Measurements from ENCODE around the gene ATP11A.

The ATP11A gene

DNA sequence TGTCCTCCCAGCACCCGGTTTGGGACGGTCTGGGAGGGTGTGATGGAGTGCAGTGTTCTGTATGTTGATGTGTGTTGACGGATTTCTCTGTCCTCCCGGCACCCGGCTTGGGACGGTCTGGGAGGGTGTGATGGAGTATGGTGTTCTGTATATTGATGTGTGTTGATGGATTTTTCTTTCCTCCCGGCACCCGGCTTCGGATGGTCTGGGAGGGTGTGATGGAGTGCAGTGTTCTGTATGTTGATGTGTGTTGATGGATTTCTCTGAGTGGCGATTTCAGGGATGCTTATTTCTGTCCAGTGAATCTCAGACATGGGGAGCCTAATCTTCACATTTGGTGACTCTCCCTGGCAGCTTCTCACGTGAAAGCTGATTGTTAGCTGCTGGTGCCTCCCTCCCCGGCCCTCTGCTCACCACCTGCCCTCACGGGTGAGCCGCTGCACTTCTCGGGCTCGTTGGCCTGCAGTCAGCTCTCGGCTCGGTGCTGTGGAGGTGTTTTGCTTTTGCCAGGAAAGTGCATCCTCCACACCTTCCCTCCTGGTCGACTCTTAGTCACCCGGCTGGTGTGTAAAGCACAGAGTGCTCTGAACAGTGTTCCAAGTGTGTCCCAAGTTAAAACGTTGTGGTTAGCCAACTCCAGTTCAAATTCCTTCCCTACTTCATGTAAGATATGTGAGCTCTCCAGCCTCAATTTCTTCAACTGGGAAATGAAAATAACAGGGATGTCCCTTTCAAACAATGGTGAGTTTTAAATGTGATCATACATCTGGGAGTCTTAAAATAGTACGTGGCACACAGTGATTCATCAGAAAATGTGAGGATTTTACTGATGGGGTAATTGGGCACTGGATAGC lies 54.6 kb downstream of the ATP11A start:
- peak; percentile 78 for DNase-seq

DNA sequence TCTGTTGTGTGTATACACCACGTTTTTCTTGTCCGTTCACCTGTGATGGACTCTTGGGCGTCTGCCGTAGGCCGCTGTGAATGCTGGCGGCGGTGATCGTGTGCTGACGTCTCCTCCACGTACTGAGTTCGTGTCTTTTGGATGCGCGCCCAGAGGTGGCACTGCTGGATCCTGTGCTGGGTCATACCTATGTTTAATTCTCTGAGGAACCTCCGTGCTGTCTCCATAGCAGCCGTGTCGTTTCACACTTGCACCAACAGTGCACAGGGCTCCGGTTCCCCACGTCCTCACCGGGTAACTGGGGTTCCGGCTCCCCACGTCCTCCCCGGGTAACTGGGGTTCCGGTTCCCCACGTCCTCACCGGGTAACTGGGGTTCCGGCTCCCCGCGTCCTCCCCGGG lies 56.2 kb downstream of the ATP11A start:
- DNase-seq = no peak

DNA sequence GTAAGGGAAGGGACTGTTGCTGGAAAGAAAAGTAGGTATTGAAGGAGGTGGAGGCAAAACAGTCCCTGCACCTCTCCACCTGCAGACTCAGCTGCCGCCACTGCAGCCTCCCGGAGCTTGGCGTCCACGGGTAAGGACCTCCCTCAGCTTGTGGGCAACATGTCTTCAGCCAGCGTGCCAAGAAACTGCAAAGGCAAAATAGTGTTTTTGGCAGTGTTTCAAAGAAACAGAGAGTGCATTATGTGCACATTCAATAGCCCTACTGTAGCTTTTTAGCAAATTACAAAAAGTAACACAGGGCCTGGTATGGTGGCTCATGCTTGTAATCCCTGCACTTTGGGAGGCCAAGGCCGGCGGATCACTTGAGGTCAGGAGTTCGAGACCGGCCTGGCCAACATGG lies 57.4 kb downstream of the ATP11A start:
- no peak for DNase-seq

DNA sequence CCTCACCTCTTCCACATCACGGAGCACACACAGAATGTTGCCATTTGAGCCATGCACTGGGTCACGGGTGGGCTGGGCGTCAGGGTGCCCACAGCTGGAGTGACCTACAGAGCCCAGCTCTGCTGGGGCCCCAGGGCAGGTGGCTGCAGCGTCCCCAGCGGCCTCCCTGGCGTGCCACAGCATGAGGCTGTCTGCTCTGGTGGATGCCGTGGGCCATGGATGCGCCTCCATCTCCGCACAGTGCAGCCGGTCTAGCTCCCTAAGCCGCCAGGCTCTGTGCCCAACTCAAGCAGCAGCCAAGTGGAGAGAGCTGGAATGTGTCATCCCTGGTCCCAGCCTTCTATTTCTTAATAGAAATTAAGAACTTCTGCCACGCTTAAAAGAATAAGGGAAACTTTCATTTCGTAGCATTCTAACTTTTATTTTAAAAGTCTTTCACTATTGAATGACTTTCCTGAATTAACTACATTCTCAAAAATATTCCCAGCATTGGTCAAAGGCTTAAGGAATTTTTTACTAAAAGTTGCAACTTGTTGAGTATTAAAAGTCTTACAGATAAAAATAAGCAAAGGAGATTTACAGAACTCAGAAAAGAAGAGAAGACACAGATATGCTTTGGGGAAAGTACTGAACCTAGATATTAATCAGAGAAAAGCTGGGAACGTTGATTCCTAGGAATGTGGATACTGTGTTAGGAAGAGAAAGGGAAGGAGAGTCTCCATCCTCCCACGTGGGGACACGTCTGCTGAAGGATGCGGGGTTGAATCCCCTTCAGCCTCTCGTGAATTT lies 59.3 kb downstream of the ATP11A start:
- no peak for DNase-seq

DNA sequence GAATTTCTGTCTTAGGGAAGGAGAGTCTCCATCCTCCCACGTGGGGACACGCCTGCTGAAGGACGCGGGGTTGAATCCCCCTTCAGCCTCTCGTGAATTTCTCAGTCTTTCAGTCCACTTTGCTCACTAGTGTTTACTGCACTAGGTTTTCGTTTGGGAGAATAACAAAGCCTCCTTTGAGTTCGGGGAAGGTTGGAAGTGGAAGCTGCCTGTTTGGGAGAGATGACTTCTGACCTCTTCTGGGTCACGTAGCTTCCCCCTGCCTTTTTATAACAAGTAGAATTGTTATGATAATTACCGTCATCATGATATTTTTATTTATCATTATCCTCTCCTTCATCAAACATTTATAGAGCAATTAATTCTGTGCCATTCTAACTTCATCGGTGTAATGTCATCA lies 60.7 kb downstream of the ATP11A start:
- DNase-seq = no peak

DNA sequence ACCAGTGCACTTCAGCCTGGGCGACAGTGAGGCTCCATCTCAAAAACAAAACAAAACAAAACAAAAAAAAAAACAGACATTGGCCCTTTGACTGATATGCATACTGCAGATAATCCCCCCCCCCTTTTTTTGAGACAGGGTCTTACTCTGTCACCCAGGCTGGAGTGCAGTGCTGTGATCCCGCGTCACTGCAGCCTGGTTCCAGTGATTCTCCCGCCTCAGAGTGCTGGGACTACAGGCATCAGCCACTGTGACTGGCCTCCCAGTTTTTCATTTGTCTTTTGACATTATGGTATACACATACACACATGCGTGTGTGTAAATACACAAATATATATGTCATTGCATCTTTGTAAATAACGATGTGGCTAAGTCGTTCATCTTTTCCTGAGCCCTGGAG lies 61.8 kb downstream of the ATP11A start:
- DNase-seq = no peak

DNA sequence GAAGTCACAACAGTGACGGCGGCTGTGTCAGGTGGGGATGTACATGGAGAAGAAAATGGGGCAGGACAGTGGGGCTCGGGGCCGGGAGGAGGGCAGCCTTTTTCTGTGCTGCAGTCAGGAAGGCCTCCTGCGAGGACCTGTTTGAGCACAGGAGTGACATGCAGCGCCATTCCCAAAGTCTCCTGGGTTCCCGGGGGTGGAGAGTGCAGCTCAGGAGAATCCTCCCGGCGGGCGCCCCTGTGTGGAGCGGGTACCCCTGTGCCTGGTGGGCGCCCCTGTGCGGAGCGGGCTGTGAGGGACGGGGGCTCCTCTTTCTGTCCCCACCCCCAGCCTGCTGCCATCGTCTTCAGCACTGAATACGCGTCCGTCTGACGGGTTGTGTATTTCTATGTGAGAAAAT lies 62.4 kb downstream of the ATP11A start:
- DNase-seq = no peak

DNA sequence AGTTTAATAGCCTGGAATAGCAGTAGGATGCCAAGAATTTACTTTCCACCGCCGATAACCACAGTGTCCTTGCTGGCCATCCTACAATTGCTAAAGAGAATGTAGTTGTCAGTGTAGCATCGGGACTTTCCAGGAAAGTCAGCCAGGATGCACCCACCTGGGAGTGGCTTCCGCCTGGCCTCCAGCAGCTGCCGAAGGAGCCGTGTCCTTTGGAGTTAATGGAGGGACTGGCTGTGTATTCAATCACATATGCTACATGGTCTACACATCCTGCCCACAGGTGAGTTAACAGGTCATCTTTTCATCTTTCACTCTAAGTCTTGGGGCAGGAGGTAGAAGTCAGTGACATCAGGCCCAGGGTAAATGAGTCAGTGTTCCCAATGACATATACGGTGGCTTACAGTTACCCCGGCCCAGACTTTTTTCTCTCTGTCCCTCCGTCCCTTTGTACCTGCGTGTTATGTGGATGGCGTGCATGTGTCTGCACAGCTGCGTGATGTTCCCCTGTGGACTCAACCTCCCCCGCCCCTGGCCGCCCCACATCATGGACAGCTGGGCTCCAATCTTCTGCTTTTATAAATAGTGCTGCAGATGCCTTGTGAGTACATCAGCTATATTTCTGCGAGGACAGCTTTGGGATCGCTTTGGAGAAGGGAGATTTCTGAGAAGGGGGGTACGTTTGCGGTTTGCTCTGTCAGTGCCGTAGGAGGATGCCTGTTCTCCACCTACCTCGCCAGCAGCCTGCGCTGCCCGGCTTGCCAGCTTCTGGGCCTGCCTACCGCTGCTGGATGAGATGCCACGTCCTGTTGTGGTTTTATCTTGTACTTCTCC lies 63.1 kb downstream of the ATP11A start:
- peak; percentile 57 for DNase-seq

DNA sequence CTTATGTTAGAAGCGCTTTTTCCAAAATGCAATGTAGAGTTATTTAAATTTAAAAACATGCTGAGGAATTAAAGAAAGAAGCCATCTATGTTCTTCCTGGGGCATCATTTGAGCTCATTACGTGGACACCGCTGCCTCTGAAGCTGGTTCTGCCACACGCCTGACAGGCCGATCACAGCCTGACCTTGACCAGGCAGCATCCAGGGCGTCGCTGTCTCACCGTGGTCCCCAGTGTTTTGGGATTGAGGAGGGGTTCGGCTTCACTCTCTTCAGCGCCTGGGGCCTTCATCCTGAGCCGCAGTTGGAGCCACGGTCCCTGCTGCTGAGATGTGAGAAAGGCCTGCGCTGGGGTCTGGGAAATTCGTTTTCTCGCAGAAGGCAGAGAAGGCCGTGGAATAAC lies 64.0 kb downstream of the ATP11A start:
- DNase-seq = peak; percentile 62

DNA sequence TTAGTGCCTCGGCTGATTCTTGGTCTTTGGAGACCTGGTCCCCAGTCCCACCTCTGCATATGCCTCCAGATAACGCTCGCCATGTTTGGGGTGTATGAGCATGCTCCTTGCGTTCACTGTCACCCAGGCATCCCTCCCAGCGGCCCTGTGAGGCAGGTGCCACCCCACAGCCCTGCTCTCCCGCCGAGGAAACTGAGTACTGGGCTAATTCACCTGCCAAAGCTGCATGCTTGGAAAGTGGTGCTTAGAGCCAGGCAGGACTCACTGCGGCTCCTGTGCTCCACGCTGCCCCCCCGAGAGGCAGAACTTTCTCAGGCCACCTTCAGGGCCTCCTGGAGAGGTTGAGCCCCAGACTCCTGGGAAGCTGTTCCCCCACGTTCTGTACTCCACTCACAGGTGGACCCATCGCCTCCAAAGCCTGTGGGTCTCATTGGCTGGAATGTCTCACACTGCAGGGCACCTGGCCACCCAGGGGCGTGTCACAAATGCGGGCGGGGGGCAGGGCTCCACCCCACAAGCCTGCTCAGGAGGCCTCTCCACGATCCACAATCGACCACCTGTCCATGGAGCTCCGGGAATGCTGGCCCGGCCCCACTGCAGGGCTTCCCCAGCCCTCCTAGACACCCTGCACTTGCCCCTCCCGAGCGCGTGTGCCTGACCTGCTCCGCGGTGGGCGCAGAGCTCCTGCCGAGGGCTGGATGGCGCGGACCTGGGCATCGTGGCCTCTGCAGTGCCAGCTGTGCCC lies 64.6 kb downstream of the ATP11A start:
- no peak for DNase-seq

DNA sequence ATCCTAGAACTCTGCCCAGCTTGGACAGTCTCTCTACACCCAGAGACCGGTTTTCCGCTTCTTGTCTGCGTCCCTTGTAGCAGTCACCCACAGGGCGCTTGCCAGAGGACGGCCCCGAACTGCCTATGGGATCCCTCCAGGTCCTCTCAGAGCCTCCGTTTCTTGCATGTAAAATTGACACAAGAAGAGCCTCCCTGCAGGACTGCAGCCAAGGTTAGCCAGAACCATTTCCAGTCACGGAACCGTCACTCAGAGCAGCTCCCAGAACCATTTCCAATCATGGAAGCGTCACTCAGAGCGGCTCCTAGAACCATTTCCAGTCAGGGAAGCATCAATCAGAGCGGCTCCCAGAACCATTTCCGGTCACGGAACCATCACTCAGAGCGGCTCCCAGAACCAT lies 65.5 kb downstream of the ATP11A start:
- DNase-seq = no peak

DNA sequence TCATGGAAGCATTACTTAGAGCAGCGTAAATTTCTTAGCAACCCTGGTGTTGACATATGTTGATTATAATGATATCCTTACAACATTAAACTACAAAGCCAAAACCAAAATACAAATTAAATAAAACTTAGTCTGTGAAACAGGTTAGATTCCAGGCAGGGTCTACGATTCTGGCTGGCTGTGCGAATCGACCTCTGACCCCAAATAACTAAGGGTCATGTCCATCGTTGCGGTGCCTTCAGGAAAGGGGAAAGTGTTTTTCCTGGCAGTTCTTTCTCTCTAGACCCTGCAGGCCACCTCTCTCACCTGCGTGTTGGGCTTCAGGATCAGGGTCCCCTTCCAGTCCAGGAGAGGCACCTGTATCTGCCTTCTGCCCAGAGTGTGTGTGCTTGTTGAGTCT lies 66.2 kb downstream of the ATP11A start:
- DNase-seq = no peak

DNA sequence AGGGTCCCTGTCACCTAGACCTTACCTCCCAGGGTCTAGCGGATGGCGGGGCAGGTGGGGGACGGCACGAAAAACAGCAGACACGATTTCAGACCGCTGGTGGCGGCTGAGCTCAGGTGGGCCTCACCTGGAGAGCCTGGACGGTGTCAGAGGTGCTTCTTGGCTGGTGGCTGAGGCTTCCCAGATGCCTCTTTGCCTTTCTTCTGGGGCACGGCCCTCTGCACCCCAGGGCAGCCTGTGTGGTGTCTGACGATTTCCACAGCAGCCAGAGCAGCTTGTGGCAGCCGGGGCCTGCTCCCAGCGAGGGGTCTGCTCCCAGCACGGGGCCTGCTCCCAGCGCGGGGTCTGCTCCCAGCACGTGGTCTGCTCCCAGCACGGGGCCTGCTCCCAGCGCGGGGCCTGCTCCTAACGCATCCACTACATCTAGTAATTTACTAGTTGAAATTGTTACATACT lies 66.7 kb downstream of the ATP11A start:
- no peak for DNase-seq

DNA sequence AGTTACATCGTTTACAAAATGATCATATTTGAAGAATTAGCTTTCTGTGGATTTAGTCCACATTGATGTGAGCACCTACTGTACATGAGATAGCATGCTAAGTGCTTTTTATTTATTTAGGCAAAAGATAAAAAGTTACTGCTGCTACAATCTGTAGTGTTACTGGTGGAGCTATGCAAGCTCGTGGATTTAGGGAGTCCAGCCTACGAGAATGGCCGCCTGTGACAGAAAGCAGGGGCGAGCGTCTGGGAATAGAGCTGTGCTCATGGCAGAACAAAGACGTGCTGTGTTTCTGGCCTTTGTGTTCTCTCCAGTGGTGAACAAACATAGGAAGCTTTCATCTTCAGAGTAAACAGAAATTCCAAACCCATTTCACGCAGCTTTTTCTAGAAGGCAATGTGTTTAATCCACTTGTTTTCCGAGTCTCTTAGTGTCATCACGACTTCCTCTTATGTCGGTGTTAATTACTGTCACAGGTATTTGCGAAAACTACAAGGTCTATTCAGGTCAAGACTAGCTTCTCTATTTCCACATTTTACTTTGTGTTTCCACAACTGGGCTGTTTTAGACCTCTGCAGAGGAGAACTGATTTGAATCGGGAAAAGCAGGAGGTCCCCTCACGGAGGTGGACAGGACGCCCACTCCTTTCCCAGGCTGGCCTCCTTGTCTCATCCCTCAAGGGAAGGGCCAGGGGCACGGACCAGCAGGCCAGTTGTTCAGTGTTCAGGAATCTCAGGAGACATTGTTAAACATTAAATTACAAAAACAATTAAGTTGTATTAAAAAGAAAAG lies 67.3 kb downstream of the ATP11A start:
- DNase-seq = peak; percentile 65

DNA sequence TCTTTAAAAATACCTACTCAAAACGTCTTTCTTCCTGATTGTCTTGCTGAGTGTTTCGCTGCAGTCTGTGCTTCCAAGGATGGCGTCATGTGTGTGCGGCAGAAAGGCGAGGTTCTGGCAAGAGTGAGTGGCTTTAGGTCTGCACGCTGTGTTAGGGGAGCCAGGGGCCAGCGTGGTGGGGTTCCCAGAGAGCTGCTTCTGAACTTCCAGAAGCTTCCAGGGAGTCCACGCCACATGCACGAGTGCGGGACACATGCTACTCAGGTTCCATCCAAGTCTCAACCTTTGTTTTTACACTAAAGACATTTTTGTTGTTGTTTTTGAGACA lies 67.9 kb downstream of the ATP11A start:
- DNase-seq = no peak

DNA sequence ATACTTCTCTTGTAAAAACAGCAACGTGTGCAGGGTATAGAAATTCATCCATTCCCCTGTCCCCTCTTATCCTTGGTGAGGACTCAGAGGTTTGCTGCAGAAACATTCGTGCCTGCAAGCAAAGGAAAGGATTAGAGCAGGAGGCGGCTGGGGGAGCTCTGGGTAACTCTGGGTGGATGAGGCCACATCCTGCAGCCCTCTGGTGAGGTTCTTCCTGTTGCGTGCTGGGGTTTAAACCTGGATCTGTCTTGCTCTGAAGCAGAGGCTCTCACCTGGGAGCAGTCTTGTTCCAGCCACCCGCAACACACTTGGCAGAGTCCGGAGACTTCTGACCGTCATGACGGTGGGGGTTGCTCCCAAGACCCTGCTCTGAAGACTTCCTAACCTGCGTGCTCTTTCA lies 69.2 kb downstream of the ATP11A start:
- no peak for DNase-seq

DNA sequence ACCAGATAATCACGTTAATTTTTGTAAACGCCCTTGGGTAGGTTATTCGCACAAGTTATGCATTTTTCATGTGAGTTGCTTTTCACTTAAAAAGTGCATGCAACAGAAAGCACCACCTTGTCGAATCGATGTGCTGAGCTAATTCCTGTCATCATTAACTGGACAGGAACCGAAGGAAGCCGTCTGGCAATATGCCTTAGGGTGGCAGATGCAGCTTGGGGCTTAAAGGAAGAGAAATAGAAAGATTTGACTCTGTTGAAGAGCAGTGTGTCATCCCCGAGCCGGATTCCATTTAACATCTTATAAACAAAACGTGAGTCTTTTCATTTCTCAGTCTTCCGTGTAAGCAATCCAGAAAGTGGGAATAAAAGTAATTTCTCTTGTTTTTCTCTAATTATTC lies 70.0 kb downstream of the ATP11A start:
- no peak for DNase-seq

DNA sequence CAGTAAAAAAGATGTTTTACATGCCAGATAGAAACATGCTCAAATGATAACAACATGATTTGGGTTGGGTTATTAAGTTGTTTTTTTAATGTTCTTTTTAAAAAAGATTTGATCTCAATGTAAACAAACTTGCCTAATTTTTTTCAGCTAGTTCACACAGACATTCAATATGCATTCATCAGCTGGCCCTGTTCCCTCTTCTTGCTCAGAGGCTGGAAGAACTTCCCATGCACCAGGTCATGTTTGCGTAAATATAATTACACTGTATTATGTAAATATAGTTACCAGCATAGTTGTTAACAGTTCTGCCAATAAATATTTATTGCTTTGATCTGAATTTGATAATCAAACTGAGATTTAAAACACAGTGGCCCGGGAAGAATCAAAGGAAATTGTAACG lies 70.6 kb downstream of the ATP11A start:
- no peak for DNase-seq

DNA sequence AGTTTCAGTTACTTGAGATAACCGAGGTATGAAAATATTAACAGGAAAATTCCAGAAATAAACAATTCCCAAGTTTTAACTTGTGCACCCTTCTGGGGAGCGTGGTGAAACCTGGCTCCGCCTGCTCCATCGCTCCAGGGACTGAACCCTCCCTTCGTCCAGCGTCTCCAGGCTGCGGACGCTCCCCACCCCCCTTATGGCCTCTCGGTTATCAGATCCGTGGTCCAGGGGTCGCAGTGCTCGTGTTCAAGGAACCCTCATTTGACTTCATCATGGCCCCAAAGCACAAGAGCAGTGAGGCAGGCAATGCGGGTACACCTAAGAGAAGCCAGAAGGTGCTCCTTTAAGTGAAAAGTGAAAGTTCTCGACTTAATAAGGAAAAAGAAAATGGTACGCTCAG lies 71.1 kb downstream of the ATP11A start:
- no peak for DNase-seq

DNA sequence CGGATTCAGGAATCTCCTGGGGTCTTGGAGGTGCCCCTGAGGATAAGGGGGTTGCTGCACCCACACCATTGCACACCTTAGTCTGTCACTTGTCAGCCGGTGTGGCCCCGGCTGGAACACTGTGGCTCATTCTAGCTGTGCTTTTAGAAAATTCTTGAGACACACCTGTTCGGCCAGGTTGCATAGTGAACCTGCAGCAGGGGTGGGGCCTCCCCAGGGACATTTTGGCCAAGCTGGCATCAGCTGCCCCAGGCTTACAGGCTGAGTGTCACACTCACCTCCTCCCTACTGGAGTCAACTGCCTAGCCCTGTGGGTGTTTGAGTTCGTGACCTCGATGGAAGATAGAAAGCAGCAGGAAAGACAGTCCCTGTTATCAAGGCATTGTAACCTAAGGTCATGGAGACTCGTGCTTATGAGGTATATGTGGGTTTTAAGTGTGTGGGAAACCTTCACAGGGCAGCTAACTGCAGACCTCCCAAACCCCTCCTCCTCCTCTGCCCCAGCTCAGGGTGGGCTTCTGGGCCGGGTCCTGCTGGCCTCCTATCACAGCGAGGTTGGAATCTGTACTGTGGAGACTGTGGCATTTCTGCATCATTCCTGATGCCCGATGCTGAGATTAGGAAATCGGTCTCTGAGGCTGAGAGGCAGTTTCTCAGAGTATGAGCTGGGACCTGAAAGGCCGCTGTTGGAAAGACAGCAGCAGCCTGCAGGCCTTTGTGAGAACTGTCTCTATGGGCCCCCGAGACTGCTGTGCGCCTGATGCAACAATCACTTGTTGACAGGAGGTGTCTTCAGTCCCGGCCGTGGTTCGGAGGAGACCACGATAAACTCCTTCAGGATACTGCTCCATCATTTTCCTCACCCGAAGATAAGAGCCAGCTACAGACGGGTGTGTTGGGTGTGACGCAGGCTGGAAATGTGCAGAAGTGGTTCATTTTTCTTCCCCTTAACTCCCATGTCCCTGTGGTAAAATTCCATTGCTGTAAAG lies 72.2 kb downstream of the ATP11A start:
- DNase-seq = no peak

DNA sequence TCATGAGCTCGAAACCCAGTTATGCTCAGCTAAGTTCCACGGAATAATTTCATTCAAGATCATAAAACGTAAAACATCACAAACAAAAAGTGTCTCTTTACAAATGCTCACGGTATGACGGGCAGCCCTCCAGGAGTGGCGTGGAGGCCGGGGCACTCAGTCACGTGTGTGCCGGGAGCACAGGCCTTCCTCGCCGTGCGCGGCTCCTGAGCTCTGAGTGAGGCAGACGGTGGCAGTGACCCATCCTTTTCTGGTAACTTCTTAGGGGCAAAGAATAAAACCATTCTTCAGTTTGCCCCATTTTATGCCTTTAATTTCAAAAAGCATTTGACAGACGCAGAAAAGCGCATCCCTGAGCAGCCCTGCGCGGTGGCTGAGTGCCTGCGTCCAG lies 72.8 kb downstream of the ATP11A start:
- DNase-seq = no peak

Data from retina (tissue), 1 donor.